Endothelial cell of umbilical vein (primary cell): ENCODE data around the gene WIPI1. TPM values are rescaled to one million over a fixed set of nuclear protein-coding genes. Genes with fewer than 3 reads are reported as not detected.

Source experiments
- BruUV-seq: library from RNA; stranded (reverse); fragments of 400-500 nt; replicated peaks from 2 replicates; lab custom pipeline; 2021; lab: Mats Ljungman, UMichigan
- CTCF ChIA-PET: fragments of 300-600, 350-600 bp; sonication (Branson Sonifier 250); formaldehyde crosslinking; loops from one replicate; lab custom pipeline; 2021; ENCODE audit warnings: antibody characterized with exemption, inconsistent platforms; lab: Charles Lee
- POLR2A ChIA-PET: fragments of 300-600, 350-600 bp; sonication (Branson Sonifier 250); formaldehyde crosslinking; loops from one replicate; lab custom pipeline; 2021; ENCODE audit warnings: antibody characterized with exemption, inconsistent platforms; lab: Charles Lee
- DNase-seq: peaks from one replicate; pipeline ENCODE4 v3.0.0-alpha.2; 2011; ENCODE audit warnings: low read depth, low spot score
- FAIRE-seq: peaks from 2 replicates; lab custom pipeline; 2011; peaks lifted over from hg19 to GRCh38; lab: Jason Lieb, UNC
- H2AFZ ChIP-seq: 2 replicates; pipeline ENCODE4 v1.6.0; 2012; ENCODE audit warnings: low read depth, low read length, control low read depth, inconsistent platforms
- H3K27ac ChIP-seq: 2 replicates; pipeline ENCODE4 v1.5.1; 2011; ENCODE audit warnings: low read depth, mild to moderate bottlenecking, control low read depth, low read length, moderate library complexity; ENCODE audit not compliant: insufficient read depth
- H3K27me3 ChIP-seq, 2 experiments: 2 replicates each; pipeline versions ENCODE4 v1.6.0 to v1.6.1; 2011; ENCODE audit warnings: low read length in 2 of 2, mixed read lengths in 1 of 2; ENCODE audit not compliant: control insufficient read depth in 2 of 2, insufficient read depth in 2 of 2
- H3K36me3 ChIP-seq, 2 experiments: 2 replicates in 1 of 2; 3 replicates in 1 of 2; pipeline ENCODE4 v1.5.1; 2011; ENCODE audit warnings: low read length in 2 of 2, mild to moderate bottlenecking in 1 of 2, moderate library complexity in 1 of 2; ENCODE audit not compliant: control insufficient read depth in 2 of 2, insufficient read depth in 2 of 2; ENCODE audit errors: extremely low read depth in 1 of 2
- H3K4me1 ChIP-seq: 3 replicates; pipeline ENCODE4 v1.5.1; 2011; ENCODE audit warnings: mild to moderate bottlenecking, low read length; ENCODE audit not compliant: control insufficient read depth, insufficient read depth; ENCODE audit errors: extremely low read depth
- H3K4me2 ChIP-seq: 2 replicates; pipeline ENCODE4 v1.6.1; 2011; ENCODE audit warnings: low read length, control low read depth, mixed read lengths; ENCODE audit not compliant: insufficient read depth
- H3K4me3 ChIP-seq, 3 experiments: fragments of 200-600 bp in 1 of 3; sonication (generic), shearing (Covaris generic) in 1 of 3; replicated peaks in 1 of 3; 2 replicates each; pipeline ENCODE4 v1.5.1; 2011 to 2016; ENCODE audit warnings: control low read depth in 3 of 3, low read length in 3 of 3, mild to moderate bottlenecking in 2 of 3, inconsistent platforms in 1 of 3, low read depth in 1 of 3, moderate library complexity in 1 of 3; ENCODE audit not compliant: insufficient read depth in 1 of 3
- H3K79me2 ChIP-seq: 2 replicates; pipeline ENCODE4 v1.6.0; 2012; ENCODE audit warnings: low read length, inconsistent platforms; ENCODE audit not compliant: control insufficient read depth, insufficient read depth
- H3K9ac ChIP-seq: replicated peaks from 2 replicates; pipeline ENCODE3; 2011; ENCODE audit warnings: low read length, control low read depth; ENCODE audit not compliant: insufficient read depth; ENCODE audit errors: extremely low read depth
- H3K9me1 ChIP-seq: replicated peaks from 3 replicates; pipeline ENCODE4 v1.6.0; 2011; ENCODE audit warnings: mild to moderate bottlenecking, low read length; ENCODE audit not compliant: control insufficient read depth, insufficient read depth; ENCODE audit errors: extremely low read depth
- H3K9me3 ChIP-seq: replicated peaks from 2 replicates; pipeline ENCODE4 v1.5.1; 2012; ENCODE audit warnings: low read length, inconsistent platforms; ENCODE audit not compliant: control insufficient read depth, insufficient read depth
- H4K20me1 ChIP-seq: replicated peaks from 2 replicates; pipeline ENCODE3; 2011; ENCODE audit warnings: mild to moderate bottlenecking, low read length; ENCODE audit not compliant: control insufficient read depth, insufficient read depth; ENCODE audit errors: extremely low read depth
- EZH2 ChIP-seq: IDR thresholded peaks from 2 replicates; pipeline ENCODE4 v1.6.1; 2012; ENCODE audit warnings: borderline replicate concordance, low read depth, mild to moderate bottlenecking, moderate library complexity, low read length, inconsistent platforms; ENCODE audit not compliant: severe bottlenecking
- JUN ChIP-seq: IDR thresholded peaks from 2 replicates; pipeline ENCODE4 v1.6.1; 2011; ENCODE audit warnings: borderline replicate concordance, low read depth; ENCODE audit not compliant: insufficient read length, insufficient read depth
- MYC ChIP-seq: IDR thresholded peaks from one replicate; pipeline ENCODE4 v1.6.1; 2011; ENCODE audit warnings: mild to moderate bottlenecking, low read depth, low read length
- dilution Hi-C: fragments of 300-500 bp; cut with MboI; formaldehyde crosslinking; loops from one replicate; pipeline ENCODE4 v1.15.0; 2019; ENCODE audit warnings: low sequenced_read_pairs; ENCODE audit not compliant: extremely low pct_ligation_motif_present
- intact Hi-C: fragments of 100-400 bp; cut with micrococcal nuclease; formaldehyde crosslinking; loops from one replicate; pipeline ENCODE4 v1.10.0; 2022
- polyA plus RNA-seq, 4 experiments: library from polyadenylated mRNA; depleted of rRNA in 3 of 4; stranded (reverse) in 3 of 4; unstranded in 1 of 4; fragments of >200 nt; gene quantifications; 2 replicates each; pipeline versions ENCODE4 v1.2.1 to v1.2.3, GENCODE V29; 2011 to 2012; ENCODE audit warnings: missing spikeins in 1 of 4
- total RNA-seq: library from RNA; stranded (reverse); gene quantifications from 2 replicates; pipeline ENCODE4 v1.2.3, GENCODE V29; 2021

WIPI1 gene
- total and polyA plus RNA-seq, 2 donors (not counting 3 experiments of a cell fraction or from before 2014, with no cell fraction given): 49.9 to 70.3 TPM

DNA sequence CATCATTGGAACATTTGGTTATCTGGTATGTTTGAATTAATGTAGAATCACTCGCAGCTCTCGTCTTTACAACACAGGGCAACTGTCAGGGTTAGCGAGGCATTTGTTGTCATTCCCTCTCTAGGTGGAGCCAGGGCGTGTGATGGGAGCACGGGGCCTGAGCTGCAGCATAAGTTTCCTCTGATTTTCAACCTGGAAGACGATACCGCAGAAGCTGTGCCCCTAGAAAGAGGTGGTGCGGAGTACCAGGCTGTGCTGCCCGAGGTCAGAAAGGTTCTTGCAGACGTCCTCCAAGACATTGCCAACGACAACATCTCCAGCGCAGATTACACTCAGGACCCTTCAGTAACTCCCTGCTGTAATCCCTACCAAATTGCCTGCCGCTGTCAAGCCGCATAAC, 37.2 kb downstream of the WIPI1 start:
- no peaks in the 10 kb centered on the region for H3K79me2 ChIP-seq
- DNase-seq: no peak
- ChIA-PET CTCF (interaction anchor here (1.8 kb wide), 1 partner anchor 21 kb away, joined by 13 read pairs; no protein-coding TSS in a partner anchor), POLR2A (no interaction called here)
- H4K20me1 ChIP-seq: no peaks in the 10 kb centered on the region
- dilution Hi-C loops: no loop called here
- H3K9me1 ChIP-seq: no peaks in the 10 kb centered on the region
- no peak overlapping the region for H3K4me3 ChIP-seq
- no peaks in the 10 kb centered on the region for H3K9me3 ChIP-seq
- H3K9ac ChIP-seq: no peak overlapping the region
- H3K4me2 ChIP-seq: no peak overlapping the region
- no peak overlapping the region for H2AFZ ChIP-seq
- no peaks in the 10 kb centered on the region for H3K4me1 ChIP-seq
- TF ChIP-seq MYC (no peak), JUN (no peak)
- H3K27ac ChIP-seq: no peak overlapping the region
- intact Hi-C loops: no loop called here
- no peaks in the 10 kb centered on the region for H3K27me3 ChIP-seq
- H3K36me3 ChIP-seq: peaks cover 4 to 7% of the 10 kb centered on the region in 2 experiments
- BruUV-seq: no TSS peak
- no peak for FAIRE-seq

DNA sequence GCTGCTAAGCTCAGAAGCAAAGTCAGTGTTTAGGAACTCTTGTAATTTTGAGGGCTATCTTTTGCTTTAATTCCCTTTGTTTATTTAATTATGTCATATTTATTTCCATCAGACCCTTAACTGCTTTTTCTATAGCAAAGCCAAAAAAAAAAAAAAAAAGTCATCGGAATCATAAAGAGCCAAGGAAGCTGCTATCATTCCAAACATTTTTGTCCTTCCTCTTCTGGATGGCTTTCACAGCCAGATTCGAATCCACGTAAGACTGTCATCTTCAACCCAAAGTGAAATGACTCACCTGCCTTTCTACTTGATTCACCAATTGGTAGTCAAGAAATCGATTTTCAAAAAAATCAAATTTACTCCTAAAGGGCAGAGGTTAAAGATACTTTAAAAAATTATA, 38.4 kb downstream of the WIPI1 start:
- POLR2A ChIA-PET: no interaction called here

More for the DNA sequence above, 38.4 kb downstream of the WIPI1 start:
- Histone ChIP-seq H3K4me1 (no peaks in the 10 kb centered on the region), H3K9ac (no peak overlapping the region), H3K4me2 (no peak overlapping the region), H3K9me1 (no peaks in the 10 kb centered on the region), H3K79me2 (no peaks in the 10 kb centered on the region), H2AFZ (no peak overlapping the region), H3K9me3 (no peaks in the 10 kb centered on the region), H3K27ac (no peak overlapping the region), H4K20me1 (no peaks in the 10 kb centered on the region), H3K4me3 (no peak overlapping the region), H3K36me3 (peaks cover 4 to 7% of the 10 kb centered on the region in 2 experiments), H3K27me3 (no peaks in the 10 kb centered on the region)
- DNase-seq (peak; percentile 28), FAIRE-seq (no peak)
- intact Hi-C loops: no loop called here
- peak; percentile 29 for TF ChIP-seq JUN
- no peak for TF ChIP-seq EZH2
- BruUV-seq: no TSS peak
- CTCF ChIA-PET: interaction anchor here (0.6 to 1.8 kb wide), 5 partner anchors 13 to 315 kb away, joined by 3 to 13 read pairs (median 4); no protein-coding TSS in a partner anchor
- dilution Hi-C loops: no loop called here
